VCaP (cell line): ENCODE measurements around the gene REPS1.

Experiments
- H3K27ac ChIP-seq: fragments of 450-650 bp; 2 replicates; pipeline ENCODE4 v1.5.1; 2017
- CTCF ChIP-seq: fragments of 450-650 bp; conservative IDR thresholded peaks from 2 replicates; pipeline ENCODE4 v1.5.1; 2017; ENCODE audit warnings: mild to moderate bottlenecking, moderate library complexity

The REPS1 gene

GRCh38 chr6:138896104-138896756 lies 91.8 kb downstream of the REPS1 start:
- TF ChIP-seq CTCF = no peak
- no peak overlapping the region for H3K27ac ChIP-seq

- no peak for TF ChIP-seq CTCF
- no peak overlapping the region for H3K27ac ChIP-seq
Observed at GRCh38 chr6:138891255-138891986, 96.6 kb downstream of the REPS1 start.

GRCh38 chr6:138885156-138885819 lies 102.8 kb downstream of the REPS1 start:
- TF ChIP-seq CTCF = no peak
- no peak overlapping the region for H3K27ac ChIP-seq

- TF ChIP-seq CTCF = no peak
Observed at GRCh38 chr6:138882369-138883017, 105.6 kb downstream of the REPS1 start.

GRCh38 chr6:138873191-138873590 lies 114.9 kb downstream of the REPS1 start:
- no peak overlapping the region for H3K27ac ChIP-seq
- no peak for TF ChIP-seq CTCF

More at GRCh38 chr6:138882369-138883017, 105.6 kb downstream of the REPS1 start:
- no peak overlapping the region for H3K27ac ChIP-seq

- TF ChIP-seq CTCF = no peak
- no peak overlapping the region for H3K27ac ChIP-seq
Observed at GRCh38 chr6:138869398-138869797, 118.7 kb downstream of the REPS1 start.

- no peak for TF ChIP-seq CTCF
- no peak overlapping the region for H3K27ac ChIP-seq
Observed at GRCh38 chr6:138868181-138868580, 119.9 kb downstream of the REPS1 start.
